HG03135 (cell line): ENCODE data around the gene BTBD17.

Experiments
- ATAC-seq: cut with Tn5 transposase; IDR thresholded peaks from one replicate; pipeline ENCODE4 v1.9.1; 2021; ENCODE audit warnings: mild to moderate bottlenecking, moderate library complexity; ENCODE audit not compliant: unreplicated experiment

Gene BTBD17

DNA sequence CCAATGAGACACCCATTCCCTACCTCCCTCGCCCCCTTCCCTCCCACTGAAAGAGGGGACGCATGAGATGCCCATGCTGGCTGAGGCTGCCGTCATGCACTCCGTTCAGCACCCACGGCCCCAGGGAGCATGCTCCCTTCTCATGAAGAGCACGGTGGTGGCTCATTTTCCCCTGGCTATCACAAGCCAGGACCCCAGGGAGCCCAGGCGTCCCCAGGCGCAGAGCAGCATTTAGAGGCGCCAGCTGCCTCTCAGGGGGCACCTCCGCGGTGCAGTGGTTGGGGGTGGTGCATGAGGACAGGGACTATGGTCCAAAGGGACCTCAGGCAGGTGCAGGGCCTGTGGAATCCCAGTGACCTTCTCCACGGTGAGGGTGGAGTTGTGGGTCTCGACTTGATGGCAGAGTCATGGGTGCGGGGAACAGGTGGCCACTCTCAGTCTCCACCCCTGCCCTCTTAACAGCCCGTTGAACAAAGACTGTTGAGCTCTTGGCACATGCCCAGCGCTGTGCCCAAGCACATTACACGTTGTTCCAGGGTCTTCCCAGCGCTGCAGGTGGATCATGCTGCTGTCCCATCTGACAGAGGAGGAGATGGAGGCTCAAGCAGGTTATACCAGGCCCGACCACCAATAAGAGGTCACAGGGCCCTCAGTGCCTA lies 22.0 kb downstream of the BTBD17 start:
- ATAC-seq = no peak

DNA sequence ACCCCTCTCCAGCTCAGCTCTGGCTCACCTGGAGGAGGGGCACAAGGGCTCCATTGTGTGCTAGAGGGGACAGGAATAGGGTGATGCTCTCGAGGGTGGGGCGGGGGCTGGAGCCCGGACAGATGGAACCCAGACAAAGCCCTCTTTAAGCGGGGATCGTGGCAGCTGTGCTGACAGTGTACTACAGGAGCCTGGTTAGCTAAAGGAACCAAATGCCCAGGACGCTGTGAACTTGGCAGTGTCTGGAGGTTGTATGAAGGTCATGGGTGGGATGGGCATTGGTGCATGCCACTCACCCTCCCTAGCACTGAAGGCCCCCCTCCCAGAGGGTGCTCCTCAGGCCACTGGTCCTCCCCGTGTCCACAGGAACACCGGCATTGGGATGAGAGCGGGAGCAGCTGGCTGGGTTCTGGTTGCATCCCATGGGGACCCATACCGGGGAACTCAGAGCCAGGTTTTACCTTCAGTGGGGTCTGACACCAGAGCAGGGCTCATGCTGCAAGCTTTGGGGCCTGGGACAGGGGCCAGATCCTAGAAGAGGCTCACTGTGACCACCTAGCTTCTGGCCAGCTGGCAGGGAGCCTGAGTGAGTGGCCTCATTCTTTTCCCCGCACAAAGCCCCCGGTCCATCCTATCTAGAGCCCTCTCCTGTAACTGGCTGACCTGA lies 23.7 kb downstream of the BTBD17 start:
- no peak for ATAC-seq

DNA sequence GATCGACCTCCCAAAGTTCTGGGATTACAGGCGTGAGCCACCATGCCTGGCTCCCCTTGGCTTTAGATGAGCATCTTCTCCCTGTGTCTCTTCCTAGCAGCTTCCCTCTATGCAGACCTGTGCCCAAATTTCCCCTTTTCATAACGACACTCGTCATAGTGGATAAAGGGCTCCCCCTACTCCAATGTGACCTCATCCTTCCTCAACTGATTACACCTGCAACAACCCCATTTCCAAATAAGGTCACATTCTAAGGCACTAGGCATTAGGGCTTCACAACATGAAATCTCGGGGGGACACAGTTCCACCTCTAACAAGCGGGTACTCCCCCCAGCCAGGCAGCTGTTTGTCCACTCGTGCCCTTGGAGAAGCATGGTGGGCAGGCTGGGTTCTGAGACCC lies 25.4 kb downstream of the BTBD17 start:
- no peak for ATAC-seq

DNA sequence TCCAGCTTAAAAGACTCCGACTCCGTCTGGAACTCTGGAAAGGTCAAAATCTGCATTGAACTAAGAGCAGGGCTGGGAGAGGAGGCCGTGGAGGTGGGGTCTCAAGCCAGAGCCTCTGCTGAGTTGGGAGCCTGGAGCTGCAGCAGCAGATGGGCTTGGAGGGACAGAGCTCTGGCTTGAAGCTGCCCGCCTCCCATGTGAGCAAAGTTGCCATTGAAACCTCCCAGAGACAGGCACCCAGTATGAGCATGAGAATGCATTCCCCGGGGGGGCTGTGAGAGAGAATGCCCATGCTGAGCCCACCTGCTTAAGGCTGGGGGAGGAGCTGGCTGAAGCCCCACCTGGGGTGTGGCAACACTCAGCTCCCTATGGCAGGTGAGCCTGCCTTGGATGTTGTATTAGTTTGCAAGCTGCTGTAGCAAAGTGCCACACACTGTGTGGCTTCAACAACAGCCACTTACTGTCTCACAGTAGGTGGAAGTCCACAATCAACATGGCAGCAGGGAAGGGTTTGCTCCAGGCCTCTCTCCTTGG lies 26.1 kb downstream of the BTBD17 start:
- ATAC-seq = no peak

DNA sequence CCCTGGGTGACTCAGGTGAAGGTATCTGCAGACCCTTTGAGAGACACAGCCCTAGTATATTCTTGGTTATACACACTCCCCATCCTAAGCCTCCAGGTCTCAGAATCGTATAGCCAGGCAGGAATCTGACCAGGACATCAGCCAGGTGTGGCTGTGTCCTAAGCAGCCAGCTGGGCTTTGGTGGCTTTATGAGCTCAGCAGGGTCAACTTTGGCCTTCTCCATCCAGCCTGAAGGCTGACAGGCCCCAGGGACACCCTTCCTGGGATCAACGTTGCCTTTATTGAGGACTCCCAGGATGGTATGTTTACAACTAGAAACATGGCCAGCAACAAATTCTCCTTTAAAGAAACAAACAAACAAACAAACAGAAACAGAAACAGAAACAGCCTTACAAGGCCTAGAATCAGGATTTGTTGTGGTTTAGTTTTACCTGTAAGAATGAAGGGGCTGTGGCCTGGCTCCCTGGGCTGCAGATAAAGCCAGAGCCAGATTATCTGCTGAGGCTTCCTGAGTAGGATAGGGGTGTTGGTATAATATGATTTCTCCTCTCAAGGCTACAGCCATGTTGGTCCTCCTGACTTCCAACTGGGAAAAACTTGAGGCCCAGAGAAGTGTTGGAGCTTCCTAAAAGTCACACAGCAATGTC lies 27.2 kb downstream of the BTBD17 start:
- no peak for ATAC-seq

DNA sequence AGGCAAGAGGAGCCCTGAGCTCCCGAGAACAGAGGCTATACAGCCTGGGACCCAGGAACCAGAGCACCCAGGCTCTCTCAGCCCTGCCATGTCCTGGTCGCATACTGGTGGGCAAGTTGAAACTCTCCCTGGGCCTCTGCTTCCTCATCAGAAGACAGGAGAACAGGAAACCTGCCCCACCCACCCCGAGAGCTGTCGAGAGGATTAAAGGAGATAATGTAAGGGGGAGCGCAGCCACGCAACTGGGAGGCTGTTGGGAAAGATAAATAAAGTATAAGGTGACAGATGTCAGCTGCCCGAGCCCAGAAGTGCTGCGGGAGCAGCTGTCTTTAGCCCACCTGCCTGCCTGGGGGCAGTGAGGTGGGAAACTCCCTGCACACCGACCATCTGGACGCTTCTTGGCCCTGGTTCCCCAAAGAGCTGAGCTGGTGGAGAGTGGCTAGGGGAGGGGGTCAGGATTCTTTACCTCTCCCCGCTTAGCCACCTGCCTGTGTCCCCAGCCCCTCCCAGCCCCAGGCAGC lies 28.8 kb downstream of the BTBD17 start:
- no peak for ATAC-seq

DNA sequence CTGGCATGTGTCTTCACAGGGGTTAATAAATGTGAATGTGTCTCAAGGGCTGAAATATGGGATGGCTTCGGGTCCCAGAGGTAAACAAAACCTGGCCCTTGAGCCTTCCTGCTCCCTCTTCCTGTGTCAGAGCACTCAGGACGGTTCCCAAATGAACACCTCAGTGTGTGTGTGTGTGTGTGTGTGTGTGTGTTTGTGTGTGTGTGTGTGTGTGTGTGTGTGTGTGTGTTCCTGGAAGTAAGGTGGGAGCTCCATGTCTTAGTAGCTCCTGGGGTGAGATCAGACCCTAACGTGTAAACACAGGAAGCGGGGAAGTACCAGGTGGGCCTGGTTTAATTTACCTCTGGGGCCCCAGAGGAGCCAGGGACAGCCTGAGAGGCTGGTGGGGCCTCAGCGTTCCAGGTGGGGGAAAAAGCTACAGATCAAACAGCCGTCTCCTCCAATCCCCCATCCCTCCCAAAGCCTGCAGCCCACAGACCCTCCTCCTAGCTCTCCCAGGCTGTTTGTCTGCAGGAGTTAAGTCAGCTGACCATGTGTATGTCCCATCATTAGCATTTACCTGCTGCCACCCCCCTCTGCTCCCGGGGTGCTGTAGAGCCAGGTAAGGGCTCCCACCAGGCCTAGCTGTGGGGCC lies 29.5 kb downstream of the BTBD17 start:
- no peak for ATAC-seq

DNA sequence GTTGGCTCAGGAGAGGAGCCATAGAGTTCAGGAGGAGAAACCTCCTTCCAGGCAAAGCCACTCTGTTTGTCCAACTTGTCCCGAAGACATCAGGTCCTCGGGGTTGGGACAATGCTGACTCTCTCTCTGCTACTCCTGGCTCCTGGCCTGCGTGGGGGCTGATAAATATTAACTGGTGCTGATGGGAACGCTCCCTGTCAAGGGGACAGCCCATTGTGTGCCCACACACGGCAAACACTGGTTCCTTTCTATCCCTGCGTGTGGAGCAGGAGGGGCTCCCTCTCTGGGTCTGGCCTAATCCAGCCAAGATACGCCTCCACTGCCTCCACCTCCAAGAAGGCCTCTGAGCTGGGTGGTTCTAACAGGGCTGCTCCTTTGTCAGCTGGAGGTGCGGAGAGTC lies 31.2 kb downstream of the BTBD17 start:
- ATAC-seq = no peak

DNA sequence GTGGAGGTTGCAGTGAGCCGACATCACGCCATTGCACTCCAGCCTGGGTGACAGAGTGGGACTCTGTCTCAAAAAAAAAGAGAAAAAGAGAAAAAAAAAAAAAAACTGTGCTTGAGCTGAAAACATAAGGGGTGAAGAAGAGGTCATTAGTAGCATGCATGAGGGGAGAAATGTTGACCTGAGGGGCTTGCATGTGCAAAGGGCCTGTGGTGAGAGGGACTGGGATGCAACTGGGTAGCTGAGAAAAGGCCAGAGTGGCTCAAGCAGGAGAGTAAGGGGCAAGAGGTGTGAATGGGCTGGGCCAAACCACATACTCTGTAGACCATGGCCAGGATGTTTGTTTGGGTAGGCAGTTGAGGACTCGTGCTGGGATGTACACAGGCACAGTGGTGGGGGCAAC lies 32.3 kb downstream of the BTBD17 start:
- ATAC-seq = no peak

DNA sequence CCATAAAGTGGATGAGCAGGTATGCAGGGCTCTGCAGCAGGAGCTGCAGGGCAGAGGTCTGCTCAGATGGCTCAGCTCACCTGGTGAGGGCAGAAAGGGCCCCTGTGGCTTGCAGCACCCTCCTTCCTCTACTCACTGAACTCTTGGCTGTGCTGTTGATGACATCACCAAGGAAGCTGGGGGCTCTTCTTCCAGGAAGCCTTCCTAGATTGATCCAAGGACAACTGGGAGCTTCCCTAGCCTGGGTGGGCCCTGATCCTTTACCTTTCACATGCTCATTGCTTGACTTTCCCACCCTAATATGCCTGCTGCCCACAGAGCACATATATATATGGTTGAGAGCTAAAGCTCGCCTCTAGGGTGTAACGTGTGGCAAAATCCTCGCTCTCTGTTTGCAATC lies 33.2 kb downstream of the BTBD17 start:
- ATAC-seq = no peak

DNA sequence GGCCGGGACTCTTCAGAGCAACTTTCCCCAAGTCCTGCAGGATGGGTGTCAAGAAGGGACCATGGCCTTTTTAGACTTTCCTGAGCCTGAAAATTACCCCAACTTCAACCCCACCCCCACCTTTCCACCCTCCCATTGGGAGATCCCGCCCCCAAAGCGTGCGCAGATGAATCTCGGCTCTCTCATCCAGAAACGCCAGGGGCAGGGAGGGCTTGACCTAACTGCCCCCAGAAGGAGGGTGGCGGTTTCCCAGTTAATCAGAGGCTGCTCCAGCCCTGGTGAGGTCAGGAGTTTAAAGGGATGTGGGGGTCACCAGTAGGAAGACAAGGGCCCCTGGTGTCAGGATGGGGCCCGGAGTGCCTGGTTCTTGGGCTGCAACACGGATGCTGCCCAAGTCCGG lies 35.2 kb downstream of the BTBD17 start:
- no peak for ATAC-seq

DNA sequence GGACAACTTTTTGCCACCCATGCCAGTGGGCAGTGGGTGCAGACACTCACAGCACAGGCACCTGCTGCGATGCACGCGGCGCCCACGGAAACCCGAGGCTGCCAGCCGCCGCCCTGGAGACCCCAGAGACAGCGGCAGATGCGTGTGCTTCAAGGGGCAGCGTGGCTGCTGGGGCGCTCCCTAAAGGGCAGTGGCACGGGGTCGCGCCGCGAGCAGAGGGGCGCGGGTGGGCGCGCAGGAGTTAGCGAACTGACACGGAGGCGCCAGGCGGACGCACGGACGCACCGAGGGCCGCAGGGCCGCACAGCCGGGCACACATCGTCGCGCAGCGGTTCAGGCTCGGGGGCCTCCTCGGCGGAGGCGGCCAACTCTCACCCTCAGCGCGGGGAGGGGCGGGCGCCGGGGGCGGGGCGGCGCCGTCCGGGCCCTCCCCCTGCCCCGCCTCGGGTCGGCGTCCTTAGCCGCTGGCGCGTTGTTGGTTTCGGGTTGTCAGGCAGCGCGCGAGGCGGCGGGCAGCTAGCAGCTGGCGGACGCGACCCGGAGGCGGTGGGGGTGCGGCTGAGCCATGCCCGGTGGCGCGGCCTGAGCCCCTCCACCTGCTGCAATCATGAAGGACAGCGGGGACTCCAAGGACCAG lies 35.8 kb downstream of the BTBD17 start, which contains the start of gene KIF19:
Gene KIF19, plus strand, starts transcription at position 484 of the 637 bp plus-strand sequence. Its CDS starts 124 bp downstream, at position 608.
- no peak for ATAC-seq

DNA sequence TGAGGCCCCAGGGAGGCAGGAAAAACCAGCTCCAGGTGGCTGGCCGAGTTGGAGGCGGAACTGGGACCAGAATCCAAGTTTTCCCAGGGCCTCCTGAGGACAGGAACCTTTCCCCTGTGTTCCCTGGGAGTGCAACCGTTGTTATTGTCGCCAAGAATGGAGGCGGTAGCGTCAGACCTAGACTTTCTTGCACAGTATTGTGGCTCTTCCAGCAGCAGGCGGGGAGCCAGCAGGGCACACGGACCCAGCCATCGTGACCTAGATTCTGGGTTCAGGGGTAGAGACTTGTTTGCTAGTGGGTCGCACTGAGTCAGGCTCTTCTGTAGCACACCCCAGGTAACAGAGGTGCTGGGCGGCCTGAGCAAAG lies 36.3 kb downstream of the BTBD17 start:
- no peak for ATAC-seq

DNA sequence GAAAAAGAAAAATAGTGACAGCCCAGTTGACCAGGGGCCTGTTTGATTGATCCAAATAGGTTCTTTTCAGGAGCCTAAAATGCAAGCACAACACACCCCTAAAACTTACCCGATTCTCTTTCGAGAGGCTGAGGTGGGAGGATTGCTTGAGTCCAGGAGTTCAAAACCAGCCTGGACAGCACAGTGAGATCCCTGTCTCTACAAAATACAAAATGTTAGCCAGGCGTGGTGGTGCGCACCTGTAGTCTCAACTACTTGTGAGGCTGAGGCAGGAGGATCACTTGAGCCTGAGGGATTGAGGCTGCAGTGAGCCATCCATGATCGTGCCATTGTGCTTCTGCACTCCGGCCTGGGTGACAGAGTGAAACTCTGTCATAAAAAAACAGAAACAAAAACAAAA lies 37.1 kb downstream of the BTBD17 start:
- ATAC-seq = no peak

DNA sequence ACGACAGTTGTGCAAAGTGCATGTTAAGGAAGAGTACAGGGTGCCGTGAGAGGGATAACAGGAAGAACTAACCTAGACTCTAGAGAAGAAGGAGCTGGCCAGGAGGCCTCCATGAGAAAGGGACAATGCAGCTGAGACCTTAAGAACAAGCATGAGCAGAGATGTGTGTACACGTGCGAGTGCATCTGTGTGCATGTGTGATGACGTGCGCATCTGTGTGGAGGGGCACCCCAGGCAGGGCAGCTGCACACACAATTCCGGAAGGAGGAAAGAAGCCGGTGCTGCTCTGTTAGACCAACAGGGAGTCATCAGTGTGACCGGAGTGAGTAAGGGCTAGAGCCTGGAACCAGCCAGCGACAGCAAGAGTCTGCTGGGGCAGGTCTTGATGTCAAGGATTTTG lies 43.3 kb downstream of the BTBD17 start:
- ATAC-seq = no peak

DNA sequence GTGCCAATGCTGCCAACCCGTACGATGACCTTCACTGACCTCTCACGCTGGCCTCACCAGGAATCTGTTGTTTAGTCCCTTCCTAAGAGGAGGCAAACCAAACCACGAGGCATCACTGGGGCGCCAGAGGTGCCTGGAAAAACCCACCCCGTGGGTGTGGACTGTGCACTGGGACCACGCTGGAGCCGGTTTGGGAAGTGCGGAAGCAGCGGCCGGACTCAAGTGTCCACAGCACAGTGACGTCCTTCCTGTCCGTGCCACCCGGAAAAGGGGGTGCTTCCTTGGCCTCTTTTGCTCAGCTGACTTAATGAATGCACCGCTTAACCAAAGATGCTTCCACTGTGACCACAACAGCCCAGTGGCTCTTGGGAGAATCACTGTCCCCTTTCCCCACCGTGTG lies 44.6 kb downstream of the BTBD17 start:
- ATAC-seq = no peak

DNA sequence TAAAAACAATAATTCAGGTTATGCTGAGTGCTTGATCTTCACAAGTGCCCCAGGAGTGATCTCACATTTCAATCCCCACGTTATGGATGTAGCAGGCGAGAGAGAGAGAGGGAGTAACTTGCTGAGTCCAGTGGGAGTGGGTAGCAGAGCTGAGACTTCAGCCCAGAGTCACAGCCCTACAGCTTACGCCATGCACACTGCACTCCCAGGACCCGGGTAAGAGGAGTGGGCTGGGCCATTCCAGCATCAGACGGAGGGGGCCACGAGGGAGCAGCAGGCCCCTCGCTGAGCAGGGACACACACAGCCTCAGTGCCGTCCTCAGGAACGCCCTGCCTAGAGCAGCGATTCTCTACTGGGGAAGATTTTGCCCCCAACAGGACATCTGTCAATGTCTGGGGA lies 45.4 kb downstream of the BTBD17 start:
- no peak for ATAC-seq

DNA sequence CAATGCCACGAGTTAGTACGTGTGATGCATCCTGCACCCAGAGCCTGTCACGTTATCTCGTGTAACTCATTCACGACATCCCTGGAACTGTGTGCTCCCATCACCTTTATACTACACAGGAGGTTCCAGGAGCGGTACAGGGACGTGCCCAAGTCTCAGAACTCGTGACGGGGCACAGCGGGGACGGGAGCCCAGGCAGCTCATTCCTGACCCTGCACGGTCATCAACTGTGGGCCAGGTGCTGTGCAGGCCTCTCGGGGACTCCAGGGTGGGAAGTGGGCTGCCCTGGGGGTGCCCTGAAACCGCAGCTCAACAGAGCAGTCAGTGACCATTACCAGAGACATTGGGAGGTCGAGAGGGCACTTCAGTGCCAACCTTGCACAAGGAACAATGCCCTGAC lies 46.8 kb downstream of the BTBD17 start:
- ATAC-seq = no peak

DNA sequence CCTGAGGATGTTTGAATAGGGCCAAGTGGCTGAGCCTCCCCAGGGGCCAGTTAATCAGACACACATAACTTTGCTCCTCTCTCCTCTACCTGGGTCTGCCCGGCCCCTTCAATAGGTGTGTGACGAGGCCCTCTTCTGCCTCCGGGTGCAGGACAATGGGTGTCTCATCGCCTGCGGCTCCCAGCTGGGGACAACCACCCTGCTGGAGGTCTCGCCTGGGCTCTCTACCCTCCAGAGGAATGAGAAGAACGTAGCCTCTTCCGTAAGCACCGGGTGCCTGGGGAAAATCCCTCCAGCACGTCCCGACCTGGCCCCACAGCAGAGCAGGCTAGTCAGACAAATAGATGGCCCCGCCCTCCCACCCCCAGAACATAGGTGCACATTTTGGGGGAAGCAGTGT lies 51.8 kb downstream of the BTBD17 start:
- ATAC-seq = no peak

DNA sequence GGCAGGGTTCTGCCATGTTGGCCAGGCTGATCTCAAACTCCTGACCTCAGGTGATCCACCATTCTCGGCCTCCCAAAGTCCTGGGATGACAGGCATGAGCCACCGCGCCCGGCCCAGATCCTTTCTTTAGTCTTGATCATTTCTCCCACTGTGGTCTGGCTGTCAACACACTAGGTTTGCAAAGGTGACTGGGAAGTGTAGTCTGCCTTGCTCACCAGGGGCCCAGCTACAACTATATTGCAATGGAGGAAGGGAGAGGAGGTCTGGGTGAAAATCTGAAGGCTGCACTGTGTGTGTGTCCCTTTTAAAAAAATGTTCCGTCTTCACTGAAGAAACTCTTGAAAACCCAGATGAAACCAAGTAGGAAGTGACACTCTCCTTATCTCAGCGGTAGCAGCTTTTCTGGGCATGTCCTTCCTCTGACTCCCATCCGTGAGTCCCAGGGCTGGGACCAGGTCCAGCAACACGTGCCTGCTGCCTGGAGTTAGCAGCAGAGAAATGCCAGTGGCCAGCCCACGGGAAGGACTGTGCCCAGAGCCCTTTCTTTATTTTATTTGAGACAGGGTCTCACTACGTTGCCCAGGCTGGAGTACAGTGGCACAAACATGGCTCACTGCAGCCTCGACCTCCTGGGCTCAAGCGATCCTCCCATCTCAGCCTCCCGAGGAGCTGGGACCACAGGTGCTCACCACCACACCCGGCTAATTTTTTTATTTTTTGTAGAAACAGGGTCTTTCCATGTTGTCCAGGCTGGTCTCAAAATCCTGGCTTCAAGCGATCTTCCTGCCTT lies 53.5 kb downstream of the BTBD17 start:
- no peak for ATAC-seq
